Measurements from ENCODE around the gene FARSA.
"Not testable (repeated sequence)": the region's sequence is repeated elsewhere in the genome, so short reads cannot be mapped to it uniquely, and the experiment has no call there.

The FARSA gene

DNA sequence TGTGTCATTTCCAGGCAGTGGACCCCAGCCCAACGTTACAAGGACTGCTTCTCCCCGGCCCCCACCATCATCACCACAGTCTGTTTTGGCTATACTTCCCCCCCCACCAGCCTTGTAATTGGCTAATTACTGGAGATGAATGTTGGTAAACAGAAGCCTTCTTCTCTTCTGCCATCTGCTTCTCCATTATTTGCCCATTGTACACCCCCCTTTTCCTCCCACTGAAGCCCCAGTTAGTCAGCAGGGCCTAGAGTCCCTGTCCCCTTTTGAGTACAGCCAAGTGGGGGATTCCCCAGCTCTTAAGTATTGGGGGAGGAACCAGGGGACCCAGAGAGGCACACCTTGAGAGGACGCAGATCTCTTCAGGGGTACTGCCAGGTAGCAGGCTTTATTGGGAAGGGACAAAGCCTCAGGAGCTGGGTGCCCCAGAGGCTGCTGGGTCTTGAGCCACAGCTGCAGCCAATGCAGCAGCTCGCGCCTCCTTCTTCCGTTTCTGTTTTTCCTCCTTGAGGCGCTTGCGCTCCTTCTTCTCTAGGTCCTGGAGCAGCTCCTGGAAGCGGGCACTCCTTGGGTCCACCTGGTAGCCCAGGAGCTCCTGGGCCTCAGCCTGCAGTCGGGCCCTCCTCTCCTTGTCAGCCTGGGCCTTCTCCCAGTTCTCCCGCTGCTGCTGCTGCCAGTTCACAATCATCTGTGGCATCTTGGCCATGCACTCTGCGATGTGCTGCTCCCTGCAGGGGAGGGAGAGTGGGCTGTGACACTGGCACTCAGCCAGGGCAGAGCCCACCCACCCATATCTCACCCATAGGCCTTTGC lies 20.5 kb upstream of the FARSA start:
- no peak for DNase-seq

GRCh38 chr19:12953138-12953798 lies 19.8 kb upstream of the FARSA start:
- no peak for DNase-seq

GRCh38 chr19:12952488-12953137 lies 19.1 kb upstream of the FARSA start:
- DNase-seq = no peak

- not testable (repeated sequence) for DNase-seq
Measured at GRCh38 chr19:12952050-12952449, 18.5 kb upstream of the FARSA start.

GRCh38 chr19:12949363-12950283 lies 16.1 kb upstream of the FARSA start:
- DNase-seq = no peak

- DNase-seq = no peak
Measured at GRCh38 chr19:12948612-12949362, 15.3 kb upstream of the FARSA start.

DNA sequence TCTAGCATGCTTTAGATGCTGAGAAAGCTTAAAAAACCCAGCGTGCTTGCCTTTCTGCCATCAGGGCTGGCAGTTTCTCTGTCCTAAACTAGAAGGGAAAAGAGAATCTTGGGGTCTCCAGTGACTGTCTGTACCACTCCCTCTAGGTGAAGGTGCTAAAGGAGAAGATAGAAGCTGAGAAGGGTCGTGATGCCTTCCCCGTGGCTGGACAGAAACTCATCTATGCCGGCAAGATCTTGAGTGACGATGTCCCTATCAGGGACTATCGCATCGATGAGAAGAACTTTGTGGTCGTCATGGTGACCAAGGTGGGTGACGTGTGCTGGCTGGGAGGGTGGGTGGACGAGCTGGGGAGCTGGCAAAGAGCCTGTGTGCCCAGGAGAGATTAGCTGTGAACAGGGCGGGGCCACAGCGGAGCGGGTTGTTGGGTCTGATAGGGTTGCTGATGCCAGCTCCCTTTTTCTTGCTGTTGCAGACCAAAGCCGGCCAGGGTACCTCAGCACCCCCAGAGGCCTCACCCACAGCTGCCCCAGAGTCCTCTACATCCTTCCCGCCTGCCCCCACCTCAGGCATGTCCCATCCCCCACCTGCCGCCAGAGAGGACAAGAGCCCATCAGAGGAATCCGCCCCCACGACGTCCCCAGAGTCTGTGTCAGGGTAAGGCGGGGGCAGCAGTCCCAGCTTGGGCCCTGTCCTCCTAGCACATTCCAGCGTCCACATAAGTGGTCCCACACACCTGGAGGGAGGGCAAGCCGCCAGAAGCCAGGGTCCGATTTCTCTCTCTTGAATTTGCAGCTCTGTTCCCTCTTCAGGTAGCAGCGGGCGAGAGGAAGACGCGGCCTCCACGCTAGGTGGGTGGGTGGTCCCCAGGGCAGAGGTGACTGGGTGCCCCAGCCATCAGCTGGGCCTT lies 14.4 kb upstream of the FARSA start:
- no peak for DNase-seq

DNA sequence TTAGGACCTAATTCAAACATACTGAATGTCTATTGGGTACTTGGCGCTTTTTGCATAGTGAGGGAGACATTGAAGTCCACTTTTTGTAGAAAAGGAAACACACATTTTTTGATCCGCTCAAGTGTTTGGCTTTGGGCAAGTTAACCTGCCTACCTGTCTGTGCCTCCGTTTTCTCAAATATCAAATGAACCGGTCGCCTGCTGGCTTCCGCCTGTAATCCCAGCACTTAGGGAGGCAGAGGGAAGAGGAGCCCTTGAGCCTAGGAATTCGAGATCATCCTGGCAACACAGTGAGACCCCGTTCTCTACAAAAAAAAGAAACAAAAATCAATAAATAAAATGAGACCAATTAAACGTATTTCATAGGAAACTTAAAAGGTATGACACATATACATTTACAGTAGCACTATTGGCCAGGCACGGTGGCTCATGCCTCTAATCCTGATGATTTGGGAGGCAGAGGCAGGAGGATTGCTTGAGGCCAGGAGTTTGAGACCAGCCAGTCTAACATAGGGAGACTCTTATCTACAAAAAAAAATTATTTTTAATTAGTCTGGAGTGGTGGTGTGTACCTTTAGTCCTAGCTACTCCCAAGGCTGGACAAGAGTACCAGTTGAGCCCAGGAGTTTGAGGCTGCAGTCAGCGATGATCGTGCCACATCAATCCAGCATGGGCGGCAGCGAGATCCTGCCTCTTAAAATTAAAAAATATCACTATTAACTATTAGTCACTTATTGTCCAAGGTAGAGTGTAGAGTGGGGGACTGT lies 13.4 kb upstream of the FARSA start:
- no peak for DNase-seq

- no peak for DNase-seq
Measured at GRCh38 chr19:12946092-12946721, 12.7 kb upstream of the FARSA start.

DNA sequence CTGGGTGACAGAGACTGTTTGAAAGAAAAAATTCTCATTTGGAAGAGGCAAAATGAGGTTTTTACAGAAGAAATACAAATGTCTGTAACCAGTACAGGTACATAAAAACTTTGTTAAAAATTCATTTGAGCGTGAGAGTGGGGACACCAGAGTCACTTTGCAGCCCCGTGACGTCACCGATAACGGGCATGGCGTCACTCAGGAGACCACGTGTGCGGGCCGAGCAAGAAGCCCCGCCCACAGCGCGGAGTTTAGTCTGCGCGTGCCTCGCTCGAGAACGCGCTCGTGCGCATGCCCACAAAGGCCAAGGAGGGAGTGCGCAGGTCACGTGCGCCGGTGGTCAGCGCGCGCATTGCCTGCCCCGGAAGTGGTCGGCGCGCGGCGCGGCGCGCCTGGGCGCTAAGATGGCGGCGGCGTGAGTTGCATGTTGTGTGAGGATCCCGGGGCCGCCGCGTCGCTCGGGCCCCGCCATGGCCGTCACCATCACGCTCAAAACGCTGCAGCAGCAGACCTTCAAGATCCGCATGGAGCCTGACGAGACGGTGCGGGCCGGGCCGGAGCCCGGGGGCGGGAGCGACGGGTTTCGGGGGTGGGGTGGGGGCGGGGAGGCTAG lies 12.1 kb upstream of the FARSA start, which contains the start of gene RAD23A:
TSS of gene RAD23A (plus strand) at position 384 of the 613 bp plus-strand sequence. CDS start at position 471, 87 bp downstream.
- DNase-seq = peak; percentile 87 to 90

DNA sequence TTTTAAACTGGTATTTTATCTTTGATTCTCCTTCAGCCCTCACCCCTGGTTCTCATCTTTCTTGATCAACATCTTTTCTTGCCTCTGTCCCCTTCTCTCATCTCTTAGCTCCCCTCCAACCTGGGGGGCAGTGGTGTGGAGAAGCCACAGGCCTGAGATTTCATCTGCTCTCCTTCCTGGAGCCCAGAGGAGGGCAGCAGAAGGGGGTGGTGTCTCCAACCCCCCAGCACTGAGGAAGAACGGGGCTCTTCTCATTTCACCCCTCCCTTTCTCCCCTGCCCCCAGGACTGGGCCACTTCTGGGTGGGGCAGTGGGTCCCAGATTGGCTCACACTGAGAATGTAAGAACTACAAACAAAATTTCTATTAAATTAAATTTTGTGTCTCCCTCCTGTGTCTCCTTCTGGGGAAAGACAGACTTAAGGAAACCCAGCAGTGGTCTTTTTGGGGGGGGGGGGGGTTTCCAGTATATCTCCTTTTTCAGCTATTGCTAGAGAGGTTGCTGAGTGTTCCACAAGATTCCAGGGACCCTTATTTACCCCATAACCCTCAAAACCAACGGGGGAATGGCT lies 10.7 kb upstream of the FARSA start:
- no peak for DNase-seq

GRCh38 chr19:12943437-12944044 lies 10.0 kb upstream of the FARSA start:
- DNase-seq = no peak

GRCh38 chr19:12940897-12941296 lies 7.4 kb upstream of the FARSA start:
- DNase-seq = no peak

DNA sequence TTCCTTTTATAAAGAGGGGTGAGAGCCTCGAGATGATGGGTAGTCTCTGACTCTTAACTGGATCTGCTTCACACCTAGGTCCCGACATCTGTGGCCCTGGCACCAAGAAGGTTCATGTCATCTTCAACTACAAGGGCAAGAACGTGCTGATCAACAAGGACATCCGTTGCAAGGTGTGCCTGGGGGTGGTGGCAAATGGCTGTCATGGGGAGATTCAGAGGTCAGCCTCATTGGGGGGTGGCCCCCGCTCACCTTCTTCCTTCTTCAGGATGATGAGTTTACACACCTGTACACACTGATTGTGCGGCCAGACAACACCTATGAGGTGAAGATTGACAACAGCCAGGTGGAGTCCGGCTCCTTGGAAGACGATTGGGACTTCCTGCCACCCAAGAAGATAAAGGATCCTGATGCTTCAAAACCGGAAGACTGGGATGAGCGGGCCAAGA lies 6.5 kb upstream of the FARSA start:
- no peak for DNase-seq

GRCh38 chr19:12938779-12939601 lies 5.5 kb upstream of the FARSA start:
- no peak for DNase-seq

- peak; percentile 97 to 98 for DNase-seq
Measured at GRCh38 chr19:12937927-12938778, 4.6 kb upstream of the FARSA start, which contains the start of gene CALR. TSS of gene CALR (plus strand) at chr19:12938609. CDS start at chr19:12938680, 71 bp downstream.
